GM21717 (cell line): ENCODE measurements around the gene CA5A.
"Not testable (repeated sequence)": the region's sequence is repeated elsewhere in the genome, so short reads cannot be mapped to it uniquely, and the experiment has no call there.

Source experiments
- ATAC-seq: cut with Tn5 transposase; IDR thresholded peaks from one replicate; pipeline ENCODE4 v1.9.1; 2021; ENCODE audit warnings: mild to moderate bottlenecking, moderate library complexity; ENCODE audit not compliant: unreplicated experiment

The CA5A gene

GRCh38 chr16:87870418-87871291 lies 65.7 kb downstream of the CA5A start:
- not testable (repeated sequence) for ATAC-seq

- ATAC-seq = not testable (repeated sequence)
Observed at GRCh38 chr16:87869879-87870417, 66.4 kb downstream of the CA5A start.

GRCh38 chr16:87869061-87869878 lies 67.1 kb downstream of the CA5A start, which contains the start of gene SLC7A5:
Gene SLC7A5 (minus strand): TSS chr16:87869507. CDS start chr16:87869422, 85 bp downstream.
- ATAC-seq = peak; percentile 59

- ATAC-seq = peak; percentile 5
Observed at GRCh38 chr16:87868254-87869029, 67.9 kb downstream of the CA5A start.

- not testable (repeated sequence) for ATAC-seq
Observed at GRCh38 chr16:87865902-87866555, 70.3 kb downstream of the CA5A start.

GRCh38 chr16:87864331-87864989 lies 71.9 kb downstream of the CA5A start:
- no peak for ATAC-seq

GRCh38 chr16:87863327-87863635 lies 73.0 kb downstream of the CA5A start:
- ATAC-seq = not testable (repeated sequence)

GRCh38 chr16:87862597-87863326 lies 73.6 kb downstream of the CA5A start:
- ATAC-seq = not testable (repeated sequence)

GRCh38 chr16:87861300-87862099 lies 74.8 kb downstream of the CA5A start:
- ATAC-seq = not testable (repeated sequence)

GRCh38 chr16:87860553-87861299 lies 75.6 kb downstream of the CA5A start:
- no peak for ATAC-seq

GRCh38 chr16:87858151-87858993 lies 78.0 kb downstream of the CA5A start:
- not testable (repeated sequence) for ATAC-seq

- ATAC-seq = no peak
Observed at GRCh38 chr16:87856791-87857228, 79.5 kb downstream of the CA5A start.

GRCh38 chr16:87855852-87856715 lies 80.2 kb downstream of the CA5A start:
- no peak for ATAC-seq

GRCh38 chr16:87854907-87855683 lies 81.2 kb downstream of the CA5A start:
- ATAC-seq = no peak
